Liver (tissue), 9 donors: ENCODE data around the gene B4GALT4. TPM values are rescaled to one million over a fixed set of nuclear protein-coding genes. Genes with fewer than 3 reads are reported as not detected.

Source experiments
- DNase-seq: peaks from one replicate; pipeline ENCODE4 v3.0.0-alpha.2; 2017; ENCODE audit warnings: low spot score
- H3K27ac ChIP-seq, 2 donors: one replicate each; pipeline ENCODE4 v1.7.0; 2013; ENCODE audit warnings: inconsistent platforms in 2 of 2, low read length in 2 of 2, control low read depth in 1 of 2, low read depth in 1 of 2, mild to moderate bottlenecking in 1 of 2
- H3K27me3 ChIP-seq, 4 donors: one replicate each; pipeline versions ENCODE4 v1.6.1 to v1.7.0; 2013; ENCODE audit warnings: low read length in 3 of 4, inconsistent platforms in 1 of 4, mild to moderate bottlenecking in 1 of 4, moderate library complexity in 1 of 4; ENCODE audit not compliant: control insufficient read depth in 4 of 4, insufficient read depth in 4 of 4
- H3K36me3 ChIP-seq, 4 donors: one replicate each; pipeline versions ENCODE4 v1.6.1 to v1.7.0; 2013; ENCODE audit warnings: low read length in 3 of 4, mild to moderate bottlenecking in 3 of 4, low read depth in 1 of 4, moderate library complexity in 1 of 4; ENCODE audit not compliant: control insufficient read depth in 4 of 4, insufficient read depth in 3 of 4
- H3K4me1 ChIP-seq, 4 donors: one replicate each; pipeline versions ENCODE4 v1.6.1 to v1.7.0; 2013; ENCODE audit warnings: low read length in 3 of 4, mild to moderate bottlenecking in 3 of 4, moderate library complexity in 1 of 4; ENCODE audit not compliant: control insufficient read depth in 4 of 4, insufficient read depth in 4 of 4
- H3K4me3 ChIP-seq, 3 donors: one replicate each; pipeline versions ENCODE4 v1.6.1 to v1.7.0; 2013; ENCODE audit warnings: low read length in 3 of 3, control low read depth in 1 of 3, low read depth in 1 of 3, mild to moderate bottlenecking in 1 of 3
- H3K9ac ChIP-seq, 2 donors: one replicate each; pipeline ENCODE4 v1.7.0; 2013; ENCODE audit warnings: low read length in 2 of 2, mild to moderate bottlenecking in 2 of 2, moderate library complexity in 2 of 2, control low read depth in 1 of 2, low read depth in 1 of 2
- H3K9me3 ChIP-seq, 4 donors: one replicate each; pipeline versions ENCODE4 v1.6.1 to v1.7.0; 2013; ENCODE audit warnings: low read length in 3 of 4; ENCODE audit not compliant: control insufficient read depth in 4 of 4
- ATF3 ChIP-seq: IDR thresholded peaks from 2 replicates; pipeline ENCODE4 v1.6.1; 2016; ENCODE audit warnings: antibody characterized with exemption
- CTCF ChIP-seq: fragments of 150-350 bp; IDR thresholded peaks from 2 replicates; pipeline ENCODE4 v1.5.1; 2017; ENCODE audit warnings: improper control_type of control experiment, low read depth, low read length; ENCODE audit not compliant: missing input control
- EGR1 ChIP-seq, 2 donors: IDR thresholded peaks; 2 replicates each; pipeline ENCODE4 v1.6.1; 2016 to 2018; ENCODE audit warnings: antibody characterized with exemption in 2 of 2, low read depth in 2 of 2
- FOXA1 ChIP-seq: IDR thresholded peaks from 2 replicates; pipeline ENCODE4 v1.6.1; 2016; ENCODE audit warnings: antibody characterized with exemption
- FOXA2 ChIP-seq: IDR thresholded peaks from 2 replicates; pipeline ENCODE4 v1.6.1; 2016; ENCODE audit warnings: antibody characterized with exemption
- GABPA ChIP-seq, 2 donors: IDR thresholded peaks in 1 of 2; conservative IDR thresholded peaks in 1 of 2; 2 replicates each; pipeline ENCODE4 v1.6.1; 2016; ENCODE audit warnings: antibody characterized with exemption in 2 of 2, mild to moderate bottlenecking in 1 of 2, moderate library complexity in 1 of 2
- HNF4A ChIP-seq, 2 donors: conservative IDR thresholded peaks; 2 replicates each; pipeline ENCODE4 v1.6.1; 2016; ENCODE audit warnings: antibody characterized with exemption in 2 of 2, mild to moderate bottlenecking in 2 of 2
- HNF4G ChIP-seq: IDR thresholded peaks from 2 replicates; pipeline ENCODE4 v1.6.1; 2016; ENCODE audit warnings: antibody characterized with exemption
- MAX ChIP-seq: IDR thresholded peaks from 2 replicates; pipeline ENCODE4 v1.6.1; 2016; ENCODE audit warnings: antibody characterized with exemption
- NR2F2 ChIP-seq: IDR thresholded peaks from 2 replicates; pipeline ENCODE4 v1.6.1; 2016; ENCODE audit warnings: antibody characterized with exemption
- RAD21 ChIP-seq, 2 donors: IDR thresholded peaks; 2 replicates each; pipeline ENCODE4 v1.6.1; 2016; ENCODE audit warnings: antibody characterized with exemption in 2 of 2, mild to moderate bottlenecking in 2 of 2
- RXRA ChIP-seq, 2 donors: IDR thresholded peaks; 2 replicates each; pipeline ENCODE4 v1.6.1; 2017 to 2018; ENCODE audit warnings: antibody characterized with exemption in 2 of 2, mild to moderate bottlenecking in 1 of 2
- TAF1 ChIP-seq: conservative IDR thresholded peaks from 2 replicates; pipeline ENCODE4 v1.6.1; 2016; ENCODE audit warnings: antibody characterized with exemption, mild to moderate bottlenecking
- YY1 ChIP-seq: IDR thresholded peaks from 2 replicates; pipeline ENCODE4 v1.6.1; 2016; ENCODE audit warnings: antibody characterized with exemption, mild to moderate bottlenecking
- WGBS: extraction: QIAGEN DNeasy Blood & Tissue Kit; methylation state at CpG from one replicate; pipeline ENCODE4 v1.1.7; 2013; 5-methylcytosine and 5-hydroxymethylcytosine counted together
- polyA plus RNA-seq, 2 donors: library from polyadenylated mRNA; stranded (reverse) in 1 of 2; unstranded in 1 of 2; fragments of 200-250 nt in 1 of 2; fragments of >200 nt in 1 of 2; fragmentation: Nextera tagmentation in 1 of 2; extraction: Ambion mirVana in 1 of 2; gene quantifications; one replicate each; pipeline versions ENCODE4 v1.2.1 to v1.2.3, GENCODE V29; 2013 to 2015
- total RNA-seq, 2 donors: library from RNA; depleted of rRNA; stranded (reverse); fragments of >200 nt; gene quantifications; one replicate each; pipeline ENCODE4 v1.2.3, GENCODE V29; 2014
- TF ChIP-seq, protein P1 (sequence below): IDR thresholded peaks from 2 replicates; pipeline ENCODE4 v1.6.1; 2016; ENCODE audit warnings: antibody characterized with exemption, mild to moderate bottlenecking
- donor health status: healthy.
- donor health status: healthy.
- donor health status: healthy.
- donor health status: healthy.
- donor health status: healthy.

Gene B4GALT4
- total and polyA plus RNA-seq, 4 donors = 9.3 to 14.6 (median 10.5) TPM

- no peak for TF ChIP-seq EGR1 (IDR thresholded peaks at IDR 0.05; ENCODE audit: low read depth in 2 of 2)
Measured at GRCh38 chr3:119229190-119229589, 11.5 kb downstream of the B4GALT4 start (continued).

- Histone ChIP-seq H3K27me3 (no peaks in the 10 kb centered on the region), H3K36me3 (peaks cover 0 to 50% (median 45%) of the 10 kb centered on the region in 4 donors), H3K9me3 (no peaks in the 10 kb centered on the region), H3K4me1 (peaks cover 0 to 2% (median 0%) of the 10 kb centered on the region in 4 donors), H3K9ac (no peak overlapping the region), H3K4me3 (no peak overlapping the region), H3K27ac (no peak overlapping the region)
- WGBS = 93% methylated on average over 2 of the region's 2 CpGs
- TF ChIP-seq ATF3 (no peak), MAX (no peak), CTCF (no peak), NR2F2 (no peak), GABPA (IDR thresholded peaks at IDR 0.05 in 1 of 2, conservative IDR thresholded peaks at IDR 0.05 in 1 of 2) (no peak), HNF4G (no peak), TAF1 (no peak), RAD21 (IDR thresholded peaks at IDR 0.05) (no peak), YY1 (no peak), RXRA (IDR thresholded peaks at IDR 0.05) (no peak)
- TF ChIP-seq, protein P1, sequence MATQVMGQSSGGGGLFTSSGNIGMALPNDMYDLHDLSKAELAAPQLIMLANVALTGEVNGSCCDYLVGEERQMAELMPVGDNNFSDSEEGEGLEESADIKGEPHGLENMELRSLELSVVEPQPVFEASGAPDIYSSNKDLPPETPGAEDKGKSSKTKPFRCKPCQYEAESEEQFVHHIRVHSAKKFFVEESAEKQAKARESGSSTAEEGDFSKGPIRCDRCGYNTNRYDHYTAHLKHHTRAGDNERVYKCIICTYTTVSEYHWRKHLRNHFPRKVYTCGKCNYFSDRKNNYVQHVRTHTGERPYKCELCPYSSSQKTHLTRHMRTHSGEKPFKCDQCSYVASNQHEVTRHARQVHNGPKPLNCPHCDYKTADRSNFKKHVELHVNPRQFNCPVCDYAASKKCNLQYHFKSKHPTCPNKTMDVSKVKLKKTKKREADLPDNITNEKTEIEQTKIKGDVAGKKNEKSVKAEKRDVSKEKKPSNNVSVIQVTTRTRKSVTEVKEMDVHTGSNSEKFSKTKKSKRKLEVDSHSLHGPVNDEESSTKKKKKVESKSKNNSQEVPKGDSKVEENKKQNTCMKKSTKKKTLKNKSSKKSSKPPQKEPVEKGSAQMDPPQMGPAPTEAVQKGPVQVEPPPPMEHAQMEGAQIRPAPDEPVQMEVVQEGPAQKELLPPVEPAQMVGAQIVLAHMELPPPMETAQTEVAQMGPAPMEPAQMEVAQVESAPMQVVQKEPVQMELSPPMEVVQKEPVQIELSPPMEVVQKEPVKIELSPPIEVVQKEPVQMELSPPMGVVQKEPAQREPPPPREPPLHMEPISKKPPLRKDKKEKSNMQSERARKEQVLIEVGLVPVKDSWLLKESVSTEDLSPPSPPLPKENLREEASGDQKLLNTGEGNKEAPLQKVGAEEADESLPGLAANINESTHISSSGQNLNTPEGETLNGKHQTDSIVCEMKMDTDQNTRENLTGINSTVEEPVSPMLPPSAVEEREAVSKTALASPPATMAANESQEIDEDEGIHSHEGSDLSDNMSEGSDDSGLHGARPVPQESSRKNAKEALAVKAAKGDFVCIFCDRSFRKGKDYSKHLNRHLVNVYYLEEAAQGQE = no peak
- no peak for DNase-seq
Measured at GRCh38 chr3:119228373-119229145, 12.1 kb downstream of the B4GALT4 start.

DNA sequence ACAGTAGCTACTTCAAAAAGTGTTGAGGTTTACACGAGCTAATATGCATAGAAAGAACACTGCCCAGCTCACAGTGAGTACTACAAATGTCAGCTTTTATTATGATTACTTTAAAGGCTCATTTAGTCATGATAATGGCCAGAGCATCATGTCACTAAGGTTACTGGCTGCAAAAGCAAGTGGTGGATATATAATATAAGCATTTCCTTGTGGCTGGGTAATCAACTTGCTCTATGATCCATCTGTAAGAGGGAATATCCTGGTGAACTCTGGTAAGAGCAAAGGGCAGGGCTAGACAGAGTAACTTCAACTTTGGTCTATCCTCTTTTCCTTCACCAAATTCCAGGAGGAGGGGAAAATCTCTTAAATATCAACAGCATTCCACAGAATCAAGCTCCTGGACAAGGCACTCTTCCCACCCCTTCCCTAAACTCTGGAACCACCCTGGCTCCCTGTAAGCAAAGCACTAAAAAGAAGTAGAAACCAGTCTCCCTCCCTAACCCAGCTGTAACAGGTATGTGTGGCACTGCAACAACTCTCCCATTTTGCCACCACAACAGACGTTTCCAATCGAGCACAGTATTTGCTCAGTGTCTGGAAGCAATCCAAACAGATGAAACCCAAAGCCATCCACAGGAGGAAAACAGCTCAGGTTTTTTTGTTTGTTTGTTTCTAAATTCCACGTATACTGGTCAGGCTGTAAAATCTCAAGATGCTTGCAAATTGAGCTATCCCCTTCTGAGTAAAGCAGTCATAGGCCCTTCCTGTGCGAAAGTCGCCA lies 13.4 kb downstream of the B4GALT4 start:
- Histone ChIP-seq H3K27ac (no peak overlapping the region), H3K36me3 (peaks cover 0 to 55% (median 49%) of the 10 kb centered on the region in 4 donors), H3K4me1 (peaks cover 0 to 2% (median 0%) of the 10 kb centered on the region in 4 donors), H3K9ac (no peak overlapping the region), H3K4me3 (no peak overlapping the region), H3K9me3 (no peaks in the 10 kb centered on the region), H3K27me3 (no peaks in the 10 kb centered on the region)
- WGBS = 61% methylated on average over 6 of the region's 6 CpGs
- no peak for DNase-seq
- TF ChIP-seq YY1 (no peak), FOXA1 (no peak), MAX (no peak), FOXA2 (no peak), CTCF (no peak), GABPA (IDR thresholded peaks at IDR 0.05 in 1 of 2, conservative IDR thresholded peaks at IDR 0.05 in 1 of 2) (no peak), HNF4A (conservative IDR thresholded peaks at IDR 0.05) (no peak), RXRA (IDR thresholded peaks at IDR 0.05) (no peak), ATF3 (no peak)
